HCT116 (cell line): ENCODE data around the gene PALB2.

Experiments used
- EGR1 ChIP-seq: IDR thresholded peaks from 2 replicates; pipeline ENCODE4 v1.6.1; 2012; ENCODE audit warnings: low read depth
- POLR2A ChIP-seq: IDR thresholded peaks from 2 replicates; pipeline ENCODE4 v1.7.0; 2011; ENCODE audit warnings: borderline replicate concordance; ENCODE audit not compliant: insufficient read depth, insufficient read length; ENCODE audit errors: extremely low read depth
- ZNF274 ChIP-seq: fragments of 200-500 bp; sonication (Bioruptor generic); IDR thresholded peaks from 2 replicates; pipeline ENCODE4 v1.6.1; 2014; ENCODE audit warnings: mild to moderate bottlenecking, low read depth, low read length, inconsistent platforms
- TF ChIP-seq, protein P1 (sequence below): IDR thresholded peaks from 2 replicates; pipeline ENCODE4 v1.6.1; 2012; ENCODE audit warnings: low read depth
- TF ChIP-seq, protein P2 (sequence below), 3 experiments: fragments of 200-600 bp in 1 of 3; sonication (generic) in 1 of 3; IDR thresholded peaks in 2 of 3; conservative IDR thresholded peaks in 1 of 3; 2 replicates each; pipeline ENCODE4 v1.5.1; 2012 to 2017; ENCODE audit warnings: low read depth in 2 of 3, low read length in 2 of 3, antibody characterized with exemption in 1 of 3, borderline replicate concordance in 1 of 3, control low read depth in 1 of 3, mild to moderate bottlenecking in 1 of 3, mixed read lengths in 1 of 3, mixed run types in 1 of 3, moderate library complexity in 1 of 3; ENCODE audit not compliant: insufficient read depth in 1 of 3

DNA sequence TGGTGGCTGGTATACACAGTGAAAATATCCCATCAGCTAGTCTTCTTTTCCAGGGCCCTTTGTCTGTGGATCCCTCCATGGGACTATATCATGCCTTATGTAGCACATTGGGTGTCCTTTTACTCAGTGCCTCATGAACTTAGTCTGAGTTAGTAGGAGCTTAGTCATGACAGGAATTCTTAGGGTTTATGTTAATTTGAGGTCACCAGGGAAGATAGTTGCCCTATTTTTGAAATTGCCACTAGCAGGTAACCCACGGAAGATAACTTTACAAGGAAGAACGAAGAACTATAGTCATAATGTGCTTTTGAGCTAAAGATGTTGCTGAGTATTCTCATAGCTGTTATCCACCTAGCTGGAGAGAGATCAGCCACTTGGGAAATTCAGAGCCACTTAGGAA lies 22.8 kb upstream of the PALB2 start:
- TF ChIP-seq, protein P1, sequence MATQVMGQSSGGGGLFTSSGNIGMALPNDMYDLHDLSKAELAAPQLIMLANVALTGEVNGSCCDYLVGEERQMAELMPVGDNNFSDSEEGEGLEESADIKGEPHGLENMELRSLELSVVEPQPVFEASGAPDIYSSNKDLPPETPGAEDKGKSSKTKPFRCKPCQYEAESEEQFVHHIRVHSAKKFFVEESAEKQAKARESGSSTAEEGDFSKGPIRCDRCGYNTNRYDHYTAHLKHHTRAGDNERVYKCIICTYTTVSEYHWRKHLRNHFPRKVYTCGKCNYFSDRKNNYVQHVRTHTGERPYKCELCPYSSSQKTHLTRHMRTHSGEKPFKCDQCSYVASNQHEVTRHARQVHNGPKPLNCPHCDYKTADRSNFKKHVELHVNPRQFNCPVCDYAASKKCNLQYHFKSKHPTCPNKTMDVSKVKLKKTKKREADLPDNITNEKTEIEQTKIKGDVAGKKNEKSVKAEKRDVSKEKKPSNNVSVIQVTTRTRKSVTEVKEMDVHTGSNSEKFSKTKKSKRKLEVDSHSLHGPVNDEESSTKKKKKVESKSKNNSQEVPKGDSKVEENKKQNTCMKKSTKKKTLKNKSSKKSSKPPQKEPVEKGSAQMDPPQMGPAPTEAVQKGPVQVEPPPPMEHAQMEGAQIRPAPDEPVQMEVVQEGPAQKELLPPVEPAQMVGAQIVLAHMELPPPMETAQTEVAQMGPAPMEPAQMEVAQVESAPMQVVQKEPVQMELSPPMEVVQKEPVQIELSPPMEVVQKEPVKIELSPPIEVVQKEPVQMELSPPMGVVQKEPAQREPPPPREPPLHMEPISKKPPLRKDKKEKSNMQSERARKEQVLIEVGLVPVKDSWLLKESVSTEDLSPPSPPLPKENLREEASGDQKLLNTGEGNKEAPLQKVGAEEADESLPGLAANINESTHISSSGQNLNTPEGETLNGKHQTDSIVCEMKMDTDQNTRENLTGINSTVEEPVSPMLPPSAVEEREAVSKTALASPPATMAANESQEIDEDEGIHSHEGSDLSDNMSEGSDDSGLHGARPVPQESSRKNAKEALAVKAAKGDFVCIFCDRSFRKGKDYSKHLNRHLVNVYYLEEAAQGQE = no peak
- TF ChIP-seq POLR2A (no peak), EGR1 (no peak), ZNF274 (no peak)
- TF ChIP-seq, protein P2, sequence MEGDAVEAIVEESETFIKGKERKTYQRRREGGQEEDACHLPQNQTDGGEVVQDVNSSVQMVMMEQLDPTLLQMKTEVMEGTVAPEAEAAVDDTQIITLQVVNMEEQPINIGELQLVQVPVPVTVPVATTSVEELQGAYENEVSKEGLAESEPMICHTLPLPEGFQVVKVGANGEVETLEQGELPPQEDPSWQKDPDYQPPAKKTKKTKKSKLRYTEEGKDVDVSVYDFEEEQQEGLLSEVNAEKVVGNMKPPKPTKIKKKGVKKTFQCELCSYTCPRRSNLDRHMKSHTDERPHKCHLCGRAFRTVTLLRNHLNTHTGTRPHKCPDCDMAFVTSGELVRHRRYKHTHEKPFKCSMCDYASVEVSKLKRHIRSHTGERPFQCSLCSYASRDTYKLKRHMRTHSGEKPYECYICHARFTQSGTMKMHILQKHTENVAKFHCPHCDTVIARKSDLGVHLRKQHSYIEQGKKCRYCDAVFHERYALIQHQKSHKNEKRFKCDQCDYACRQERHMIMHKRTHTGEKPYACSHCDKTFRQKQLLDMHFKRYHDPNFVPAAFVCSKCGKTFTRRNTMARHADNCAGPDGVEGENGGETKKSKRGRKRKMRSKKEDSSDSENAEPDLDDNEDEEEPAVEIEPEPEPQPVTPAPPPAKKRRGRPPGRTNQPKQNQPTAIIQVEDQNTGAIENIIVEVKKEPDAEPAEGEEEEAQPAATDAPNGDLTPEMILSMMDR (IDR thresholded peaks at IDR 0.05 in 2 of 3, conservative IDR thresholded peaks at IDR 0.05 in 1 of 3; ENCODE audit: borderline replicate concordance in 1 of 3, insufficient read depth in 1 of 3, low read depth in 2 of 3, low read length in 2 of 3) = no peak
